ENCODE results near the gene MR1. TPM values are rescaled to one million over a fixed set of nuclear protein-coding genes. Genes with fewer than 3 reads are reported as not detected.

Gene MR1
- total and polyA plus RNA-seq, 9 of the 15 experiments (the other 6 are each of a cell fraction or from before 2014, with no cell fraction given): 9.7 to 21.7 (median 15.6) TPM

GRCh38 chr1:181105134-181106021, 71.6 kb downstream of the MR1 start (continued):
- TF ChIP-seq ZNF583 (CRISPR knock-in tag; IDR thresholded peaks at IDR 0.05): 0 out of 2 replicates have a peak, but pooled peaks have one; percentile 30
- no peak for TF ChIP-seq HDGF (IDR thresholded peaks at IDR 0.05)
- peak in 1 of 2 experiments; percentile 92; a peak in 2 of 4 replicates for TF ChIP-seq ZNF639 (CRISPR knock-in tag; conservative IDR thresholded peaks at IDR 0.05 in 1 of 2, IDR thresholded peaks at IDR 0.05 in 1 of 2)
- no peak for TF ChIP-seq HMGN3 (IDR thresholded peaks at IDR 0.05; ENCODE audit: borderline replicate concordance, extremely low read depth, insufficient read length, low read depth, low read length)
- TF ChIP-seq ZFP30 (CRISPR knock-in tag; IDR thresholded peaks at IDR 0.05; ENCODE audit: borderline replicate concordance): no peak
- 0 out of 2 replicates have a peak, but pooled peaks have one; percentile 31 for TF ChIP-seq MBD2 (IDR thresholded peaks at IDR 0.05; ENCODE audit: borderline replicate concordance, low read depth)
- TF ChIP-seq ZNF75A (CRISPR knock-in tag; IDR thresholded peaks at IDR 0.05): no peak
- TF ChIP-seq NFIC (IDR thresholded peaks at IDR 0.05): peak; percentile 92
- TF ChIP-seq ELF4 (CRISPR knock-in tag; IDR thresholded peaks at IDR 0.05): no peak
- TF ChIP-seq MAX (CRISPR knock-in tag; IDR thresholded peaks at IDR 0.05): peak; percentile 80
- TF ChIP-seq GTF2F1 (IDR thresholded peaks at IDR 0.05; ENCODE audit: low read depth, low read length): no peak
- no peak for TF ChIP-seq PATZ1 (CRISPR knock-in tag; IDR thresholded peaks at IDR 0.05; ENCODE audit: borderline replicate concordance)
- no peak for TF ChIP-seq ETS2 (tag; IDR thresholded peaks at IDR 0.05; ENCODE audit: borderline replicate concordance, poor library complexity, severe bottlenecking)
- TF ChIP-seq HNRNPK (IDR thresholded peaks at IDR 0.05; ENCODE audit: low read depth, low read length, poor library complexity, severe bottlenecking): no peak
